Psoas muscle (tissue), 8 donors: ENCODE measurements around the gene DOCK2. TPM values are rescaled to one million over a fixed set of nuclear protein-coding genes. Genes with fewer than 3 reads are reported as not detected.
"Not testable (repeated sequence)": the region's sequence is repeated elsewhere in the genome, so short reads cannot be mapped to it uniquely, and the experiment has no call there.

Experiments used
- ATAC-seq, 4 donors: fragments of 200-7000 bp; cut with Tn5 transposase; one replicate each; pipeline ENCODE4 v1.9.1; 2020; ENCODE audit warnings: moderate library complexity in 3 of 4, mild to moderate bottlenecking in 2 of 4
- DNase-seq, 2 donors: peaks; one replicate each; pipeline ENCODE4 v3.0.0-alpha.2; 2020
- H3K27ac ChIP-seq: fragments of 200-600 bp; one replicate; pipeline ENCODE4 v1.8.0; 2022
- H3K27me3 ChIP-seq, 3 donors: fragments of 200-600 bp in 1 of 3; one replicate each; pipeline versions ENCODE4 v1.6.1 to v1.8.0; 2013 to 2022; ENCODE audit warnings: low read length in 2 of 3, mild to moderate bottlenecking in 2 of 3, moderate library complexity in 1 of 3; ENCODE audit not compliant: insufficient read depth in 3 of 3
- H3K36me3 ChIP-seq, 2 donors: fragments of 200-600 bp in 1 of 2; one replicate each; pipeline versions ENCODE4 v1.6.1 to v1.8.0; 2013 to 2022; ENCODE audit warnings: low read depth in 1 of 2, mild to moderate bottlenecking in 1 of 2, moderate library complexity in 1 of 2; ENCODE audit not compliant: insufficient read depth in 1 of 2
- H3K4me1 ChIP-seq: fragments of 200-600 bp; one replicate; pipeline ENCODE4 v1.8.0; 2022
- H3K4me3 ChIP-seq: fragments of 200-600 bp; one replicate; pipeline ENCODE4 v1.8.0; 2022; ENCODE audit warnings: mild to moderate bottlenecking
- H3K9me3 ChIP-seq: fragments of 200-600 bp; one replicate; pipeline ENCODE4 v1.8.0; 2022
- WGBS, 3 donors: extraction: QIAGEN DNeasy Blood & Tissue Kit; methylation state at CpG; one replicate each; pipeline versions ENCODE4 v1.1.6 to v1.1.7; 2013; 5-methylcytosine and 5-hydroxymethylcytosine counted together
- intact Hi-C, 2 donors: fragments of 100-400 bp; cut with DNase I; formaldehyde crosslinking; loops; one replicate each; pipeline versions ENCODE4 v1.11.0 to v1.14.2; 2022
- polyA plus RNA-seq, 3 donors: library from polyadenylated mRNA; stranded (reverse); fragments of 200-250 nt; gene quantifications; one replicate each; pipeline ENCODE4 v1.2.3, GENCODE V29; 2013
- total RNA-seq, 4 donors: library from RNA; stranded (reverse); fragmentation: NEBNext Ultra II Directional in 2 of 4; extraction: Animal tissue kit (Norgen Biotek cat#: 25700) in 2 of 4; gene quantifications; one replicate each; pipeline versions ENCODE4 v1.2.1 to v1.2.4, GENCODE V29; 2021 to 2023
- TF ChIP-seq, protein P1 (sequence below): fragments of 200-600 bp; IDR thresholded peaks from one replicate; pipeline ENCODE4 v1.8.0; 2022; ENCODE audit warnings: antibody characterized with exemption
- donor health status: healthy with polysubstance abuse.
- donor health status: DM: no; HTN: no; CAD: no; lungs with moderate emphysema.
- donor health status: Bipolar disorder and iron deficiency.
- donor health status: healthy.
- donor health status: DM: yes; HTN: yes; CAD: no.
- donor health status: DM: no; HTN: no; CAD: no.
- donor health status: DM: no; HTN: no; CAD: no.
- donor health status: DM: yes; HTN: yes; CAD: no.

The DOCK2 gene
- total and polyA plus RNA-seq, 7 donors: 0.37 to 4.4 (median 3.5) TPM

DNA sequence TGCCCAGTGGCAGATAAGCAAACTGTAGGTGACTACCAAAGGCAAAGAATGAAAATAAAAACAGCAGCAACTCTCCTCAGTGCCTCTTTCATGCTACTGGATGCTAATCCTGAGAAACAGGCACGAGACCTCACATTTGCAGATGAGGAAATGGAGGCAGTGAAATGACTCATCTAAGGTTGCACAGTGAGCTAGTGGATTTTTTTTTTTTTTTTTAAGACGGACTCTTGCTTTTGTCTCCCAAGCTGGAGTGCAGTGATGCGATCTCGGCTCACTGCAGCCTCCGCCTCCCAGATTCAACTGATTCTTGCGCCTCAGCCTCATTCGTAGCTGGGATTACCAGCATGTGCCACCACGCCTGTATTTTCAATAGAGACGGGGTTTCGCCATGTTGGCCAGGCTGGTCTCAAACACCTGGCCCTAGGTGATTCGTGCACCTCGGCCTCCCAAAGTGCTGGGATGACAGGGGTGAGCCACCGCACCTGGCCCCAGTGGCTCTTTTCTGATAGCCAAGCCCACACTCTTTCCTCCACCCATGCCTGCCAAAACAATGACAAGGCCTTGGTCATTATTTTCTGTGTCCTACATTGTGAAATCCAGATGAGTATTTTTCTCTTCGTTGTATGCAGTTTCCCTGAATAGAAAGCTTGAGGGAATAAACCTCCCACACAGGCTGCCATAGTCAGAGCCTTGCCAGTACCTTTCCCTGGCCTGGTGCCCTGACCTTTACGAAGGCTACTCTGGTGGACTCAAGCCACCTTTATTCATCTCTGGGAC is 19.2 kb downstream of the DOCK2 start:
- 84 to 87% (median 85%) methylated on average over 15 of the region's 15 CpGs for WGBS, 3 donors
- H3K27me3 ChIP-seq: no peaks in the 10 kb centered on the region
- DNase-seq (no peak), ATAC-seq (no peak)
- no peak overlapping the region for H3K27ac ChIP-seq
- TF ChIP-seq, protein P1, sequence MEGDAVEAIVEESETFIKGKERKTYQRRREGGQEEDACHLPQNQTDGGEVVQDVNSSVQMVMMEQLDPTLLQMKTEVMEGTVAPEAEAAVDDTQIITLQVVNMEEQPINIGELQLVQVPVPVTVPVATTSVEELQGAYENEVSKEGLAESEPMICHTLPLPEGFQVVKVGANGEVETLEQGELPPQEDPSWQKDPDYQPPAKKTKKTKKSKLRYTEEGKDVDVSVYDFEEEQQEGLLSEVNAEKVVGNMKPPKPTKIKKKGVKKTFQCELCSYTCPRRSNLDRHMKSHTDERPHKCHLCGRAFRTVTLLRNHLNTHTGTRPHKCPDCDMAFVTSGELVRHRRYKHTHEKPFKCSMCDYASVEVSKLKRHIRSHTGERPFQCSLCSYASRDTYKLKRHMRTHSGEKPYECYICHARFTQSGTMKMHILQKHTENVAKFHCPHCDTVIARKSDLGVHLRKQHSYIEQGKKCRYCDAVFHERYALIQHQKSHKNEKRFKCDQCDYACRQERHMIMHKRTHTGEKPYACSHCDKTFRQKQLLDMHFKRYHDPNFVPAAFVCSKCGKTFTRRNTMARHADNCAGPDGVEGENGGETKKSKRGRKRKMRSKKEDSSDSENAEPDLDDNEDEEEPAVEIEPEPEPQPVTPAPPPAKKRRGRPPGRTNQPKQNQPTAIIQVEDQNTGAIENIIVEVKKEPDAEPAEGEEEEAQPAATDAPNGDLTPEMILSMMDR: no peak
- H3K4me3 ChIP-seq: no peak overlapping the region
- intact Hi-C loops: no loop called here
- no peaks in the 10 kb centered on the region for H3K4me1 ChIP-seq
- no peaks in the 10 kb centered on the region for H3K9me3 ChIP-seq
- no peaks in the 10 kb centered on the region for H3K36me3 ChIP-seq

DNA sequence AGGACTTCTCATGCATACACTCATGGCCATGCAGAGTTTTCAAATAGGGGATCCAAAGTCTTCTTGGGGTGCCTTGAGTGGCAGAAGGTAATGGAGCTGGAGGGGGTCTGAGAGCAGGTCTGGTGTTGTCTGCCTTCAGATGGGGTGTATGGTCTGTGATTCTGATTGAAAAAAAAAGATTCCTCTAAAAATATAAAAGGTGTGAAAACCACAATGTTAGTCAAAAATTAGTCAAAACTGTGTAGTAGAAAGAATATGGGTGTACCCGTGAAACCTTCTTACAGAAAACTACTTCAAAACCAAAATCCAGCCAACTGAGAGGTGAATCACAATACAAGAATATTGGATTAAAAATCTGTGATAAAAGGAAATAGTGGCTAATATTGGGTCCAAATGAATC is 20.1 kb downstream of the DOCK2 start:
- Histone ChIP-seq H3K4me1 (no peaks in the 10 kb centered on the region), H3K27me3 (no peaks in the 10 kb centered on the region), H3K36me3 (no peaks in the 10 kb centered on the region), H3K27ac (no peak overlapping the region), H3K4me3 (no peak overlapping the region), H3K9me3 (no peaks in the 10 kb centered on the region)
- ATAC-seq: no peak
- TF ChIP-seq, protein P1: no peak
- intact Hi-C loops: no loop called here
- DNase-seq: no peak
- 82 to 86% (median 83%) methylated on average over 1 of the region's 1 CpG for WGBS, 3 donors

DNA sequence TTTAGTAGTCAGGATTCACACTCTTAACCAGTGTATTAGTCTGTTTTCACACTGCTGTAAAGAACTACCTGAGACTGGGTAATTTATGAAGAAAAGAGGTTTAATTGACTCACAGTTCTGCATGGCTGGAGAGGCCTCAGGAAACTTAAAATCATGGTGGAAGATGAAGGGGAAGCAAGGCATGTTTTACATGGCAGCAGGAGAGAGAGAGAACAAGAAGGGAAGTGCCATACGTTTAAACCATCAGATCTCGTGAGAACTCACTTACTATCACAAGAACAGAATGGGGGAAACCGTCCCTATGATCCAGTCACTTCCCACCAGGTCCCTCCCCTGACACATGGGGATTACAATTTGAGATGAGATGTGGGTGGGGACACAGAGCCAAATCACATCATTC is 25.4 kb downstream of the DOCK2 start:
- DNase-seq, H3K9me3 ChIP-seq, H3K36me3 ChIP-seq, H3K4me3 ChIP-seq, H3K4me1 ChIP-seq, H3K27ac ChIP-seq, ATAC-seq, intact Hi-C loops, H3K27me3 ChIP-seq: not testable (repeated sequence)
- 78 to 82% (median 81%) methylated on average over 3 of the region's 3 CpGs for WGBS, 3 donors

GRCh38 chr5:169663537-169663936 is 26.5 kb downstream of the DOCK2 start:
- no peak overlapping the region for H3K4me3 ChIP-seq
- 49 to 61% (median 53%) methylated on average over 1 of the region's 1 CpG for WGBS, 3 donors
- H3K36me3 ChIP-seq: no peaks in the 10 kb centered on the region
- intact Hi-C loops: no loop called here
- H3K4me1 ChIP-seq: no peaks in the 10 kb centered on the region
- DNase-seq (no peak), ATAC-seq (no peak)
- peaks cover 0 to 3% (median 0%) of the 10 kb centered on the region in 3 donors for H3K27me3 ChIP-seq
- H3K9me3 ChIP-seq: no peaks in the 10 kb centered on the region
- TF ChIP-seq, protein P1: no peak
- H3K27ac ChIP-seq: no peak overlapping the region

GRCh38 chr5:169666365-169666764 is 29.3 kb downstream of the DOCK2 start:
- Histone ChIP-seq H3K27ac (no peak overlapping the region), H3K36me3 (no peaks in the 10 kb centered on the region), H3K27me3 (peaks cover 0 to 3% (median 0%) of the 10 kb centered on the region in 3 donors), H3K4me3 (no peak overlapping the region), H3K9me3 (no peaks in the 10 kb centered on the region), H3K4me1 (no peaks in the 10 kb centered on the region)
- WGBS, 3 donors: 75 to 79% (median 78%) methylated on average over 4 of the region's 4 CpGs
- TF ChIP-seq, protein P1: no peak
- intact Hi-C loops: no loop called here
- DNase-seq (no peak), ATAC-seq (no peak)
